Measurements from ENCODE around the gene DACT3. TPM values are rescaled to one million over a fixed set of nuclear protein-coding genes. Genes with fewer than 3 reads are reported as not detected.

The DACT3 gene
- total and polyA plus RNA-seq, 2 of the 13 experiments (the other 11 are each of a cell fraction or from before 2014, with no cell fraction given): 0.04 TPM; not detected in 1

GRCh38 chr19:46601318-46602224 is 59.4 kb downstream of the DACT3 start, which contains the start of gene CALM3:
CALM3 (plus strand) TSS chr19:46601330; CDS start chr19:46601435, 105 bp downstream.
- peak within 1 kb of the TSS; percentile 98 for H3K9ac ChIP-seq (ENCODE audit: insufficient read depth, low read depth, low read length)
- in situ Hi-C loops (cut with HindIII; ENCODE audit: extremely low pct_ligation_motif_present, low pct_unique_long_range_greater_than_20kb) (no loop called here), intact Hi-C loops (cut with micrococcal nuclease; ENCODE audit: unreplicated experiment) (loop anchor here (1.0 kb wide), 1 partner anchor 9 kb away; no protein-coding TSS in a partner anchor)
- TSS peak; percentile 66 for BruUV-seq (replicated peaks)
- H3K4me3 ChIP-seq (replicated peaks in 1 of 3; ENCODE audit: insufficient read depth in 1 of 3, low read depth in 2 of 3, low read length in 3 of 3): peak within 1 kb of the TSS; percentile 94 to 100 (median 98)
- POLR2A ChIA-PET: interaction anchor here (1.0 to 2.2 kb wide), 6 partner anchors 9 to 187 kb away, joined by 4 to 16 read pairs (median 8); partner anchors contain the start of genes DACT3 and SLC1A5
- H3K4me1 ChIP-seq (ENCODE audit: insufficient read depth, low read length): peaks cover 37% of the 10 kb centered on the region
- peaks cover 7 to 16% of the 10 kb centered on the region in 2 experiments; a peak in 4 of 5 replicates for H3K36me3 ChIP-seq (replicated peaks in 1 of 2; ENCODE audit: control insufficient read depth in 1 of 2, insufficient read depth in 2 of 2, low read length in 2 of 2)
- H3K4me2 ChIP-seq (ENCODE audit: low read depth, low read length): peak within 1 kb of the TSS; percentile 92
- ATAC-seq (peak; percentile 60; the same call in 2 of the 3 replicates), DNase-seq (ENCODE audit: low spot score) (no peak), FAIRE-seq (no peak)
- H3K27ac ChIP-seq (ENCODE audit: extremely low read length, insufficient read depth, low read length): peak within 1 kb of the TSS; percentile 98
- no peaks in the 10 kb centered on the region; a peak in 1 of 5 replicates for H3K27me3 ChIP-seq (ENCODE audit: control insufficient read depth in 1 of 2, insufficient read depth in 2 of 2, low read length in 2 of 2)
- CTCF ChIA-PET (ENCODE audit: low intra/inter-chr PET ratio, low total read pairs): no interaction called here
- peak within 1 kb of the TSS; percentile 99 for H2AFZ ChIP-seq (ENCODE audit: low read length)
- H4K20me1 ChIP-seq (ENCODE audit: insufficient read depth, low read length): peaks cover 15% of the 10 kb centered on the region; the same call in 1 of the 2 replicates
- under 1% methylated on average over 25 of the region's 51 CpGs for WGBS (ENCODE audit: low lambda C conversion rate)
- H3K9me3 ChIP-seq (ENCODE audit: low read length): peaks cover 12% of the 10 kb centered on the region; the same call in 1 of the 2 replicates
- H3K79me2 ChIP-seq (ENCODE audit: insufficient read depth, low read length): peaks cover 40% of the 10 kb centered on the region
- 0 out of 2 replicates have a peak, but pooled peaks have one; percentile 12 for TF ChIP-seq AHR (CRISPR knock-in tag; IDR thresholded peaks at IDR 0.05)
- TF ChIP-seq NR3C1 (CRISPR knock-in tag; IDR thresholded peaks at IDR 0.05): no peak
- peak; percentile 14; the same call in 1 of the 2 replicates for TF ChIP-seq BCL3 (CRISPR knock-in tag; IDR thresholded peaks at IDR 0.05)
- TF ChIP-seq POLR2A (IDR thresholded peaks at IDR 0.05; ENCODE audit: insufficient read depth in 1 of 2, low read depth in 2 of 2, low read length in 2 of 2): peak; percentile 53 to 82
- TF ChIP-seq KLF6 (CRISPR knock-in tag; IDR thresholded peaks at IDR 0.05): no peak; the same call in 1 of the 2 replicates
- TF ChIP-seq ZBED4 (CRISPR knock-in tag; IDR thresholded peaks at IDR 0.05; ENCODE audit: borderline replicate concordance): 0 out of 2 replicates have a peak, but pooled peaks have one; percentile 5
- peak; percentile 48; the same call in 1 of the 2 replicates for TF ChIP-seq ZNF709 (CRISPR knock-in tag; IDR thresholded peaks at IDR 0.05)
- TF ChIP-seq ZNF337 (CRISPR knock-in tag; IDR thresholded peaks at IDR 0.05; ENCODE audit: borderline replicate concordance, low read depth): 0 out of 2 replicates have a peak, but pooled peaks have one; percentile 57
- no peak for TF ChIP-seq ZSCAN29 (CRISPR knock-in tag; conservative IDR thresholded peaks at IDR 0.05)
- peak; percentile 18 for TF ChIP-seq ZSCAN25 (CRISPR knock-in tag; IDR thresholded peaks at IDR 0.05)
- 0 out of 2 replicates have a peak, but pooled peaks have one; percentile 8 for TF ChIP-seq NFAT5 (CRISPR knock-in tag; IDR thresholded peaks at IDR 0.05)
- no peak for TF ChIP-seq ZNF570 (CRISPR knock-in tag; IDR thresholded peaks at IDR 0.05; ENCODE audit: borderline replicate concordance)

Measured in HepG2 (cell line).